IPS DF 4.7 (cell line): ENCODE results near the gene ZCCHC17.
"Not testable (repeated sequence)": the region's sequence is repeated elsewhere in the genome, so short reads cannot be mapped to it uniquely, and the experiment has no call there.

ENCODE experiments used
- DNase-seq: peaks from one replicate; pipeline ENCODE4 v3.0.0-alpha.2; 2013; ENCODE audit warnings: low spot score; ENCODE audit errors: extremely low read depth

The ZCCHC17 gene

DNA sequence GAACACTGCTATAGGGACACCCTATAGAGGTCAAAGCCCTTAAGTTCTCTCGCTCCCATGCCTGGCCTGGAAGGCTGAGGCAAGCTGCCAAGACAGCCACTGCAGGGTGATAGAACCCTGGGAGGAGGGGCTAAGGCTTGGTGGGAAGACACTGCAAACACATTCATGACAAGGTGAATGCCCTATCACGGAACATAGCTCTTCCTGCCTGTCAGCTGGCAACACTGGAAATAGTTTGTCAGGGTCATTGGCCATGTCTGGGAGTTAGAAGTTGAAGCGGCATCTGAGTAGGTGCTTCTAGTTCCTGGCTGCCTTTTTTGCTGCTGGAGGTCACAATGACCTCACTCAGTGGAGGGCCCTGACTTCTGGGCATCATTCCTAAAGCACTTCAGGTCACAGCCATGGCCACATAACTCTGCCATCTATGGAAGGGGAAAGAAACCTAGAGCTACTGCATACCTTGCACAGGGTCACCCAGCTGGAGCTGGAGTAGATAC is 71.8 kb downstream of the ZCCHC17 start:
- DNase-seq = no peak

DNA sequence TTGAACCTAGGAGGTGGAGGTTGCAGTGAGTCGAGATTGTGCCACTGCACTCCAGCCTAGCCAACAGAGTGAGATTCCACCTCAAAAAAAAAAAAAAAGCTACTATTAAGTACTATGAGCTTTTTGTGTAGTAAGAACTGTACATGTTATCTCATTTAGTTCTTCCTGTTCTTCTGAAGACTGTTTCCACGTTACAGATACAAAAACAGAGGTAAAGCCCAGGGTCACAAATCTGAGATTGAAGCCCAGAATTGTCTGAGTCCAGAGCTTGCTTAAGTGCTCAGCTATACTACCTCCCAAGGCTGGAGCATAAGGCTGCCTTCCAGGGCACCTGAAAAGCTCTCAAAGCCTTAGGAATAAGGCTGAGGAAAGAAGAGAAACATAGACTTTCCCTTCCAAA is 73.2 kb downstream of the ZCCHC17 start:
- DNase-seq = no peak

DNA sequence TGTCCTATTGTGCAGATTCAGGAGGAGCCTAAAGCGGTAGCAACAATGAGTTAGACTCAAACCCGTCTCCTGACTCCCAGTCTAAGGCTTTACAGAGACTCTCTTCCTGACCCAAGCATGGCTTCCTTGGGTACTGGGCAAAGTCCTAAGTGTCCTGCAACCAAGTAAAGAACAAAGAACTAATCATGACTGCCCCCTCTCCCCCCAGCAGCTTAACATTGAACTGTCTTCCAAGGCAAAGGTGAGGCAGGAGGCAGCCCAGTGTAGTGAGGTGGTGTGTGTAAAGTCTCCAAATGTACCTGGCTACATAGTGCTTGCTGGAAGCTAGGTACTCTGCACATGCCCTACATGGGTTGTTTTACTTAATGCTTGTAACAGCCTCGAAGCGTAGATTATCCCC is 73.7 kb downstream of the ZCCHC17 start:
- DNase-seq = no peak

GRCh38 chr1:31371121-31371959 is 74.5 kb downstream of the ZCCHC17 start:
- DNase-seq = no peak

GRCh38 chr1:31372051-31372450 is 75.2 kb downstream of the ZCCHC17 start:
- DNase-seq = no peak

GRCh38 chr1:31372751-31373055 is 75.9 kb downstream of the ZCCHC17 start:
- no peak for DNase-seq

DNA sequence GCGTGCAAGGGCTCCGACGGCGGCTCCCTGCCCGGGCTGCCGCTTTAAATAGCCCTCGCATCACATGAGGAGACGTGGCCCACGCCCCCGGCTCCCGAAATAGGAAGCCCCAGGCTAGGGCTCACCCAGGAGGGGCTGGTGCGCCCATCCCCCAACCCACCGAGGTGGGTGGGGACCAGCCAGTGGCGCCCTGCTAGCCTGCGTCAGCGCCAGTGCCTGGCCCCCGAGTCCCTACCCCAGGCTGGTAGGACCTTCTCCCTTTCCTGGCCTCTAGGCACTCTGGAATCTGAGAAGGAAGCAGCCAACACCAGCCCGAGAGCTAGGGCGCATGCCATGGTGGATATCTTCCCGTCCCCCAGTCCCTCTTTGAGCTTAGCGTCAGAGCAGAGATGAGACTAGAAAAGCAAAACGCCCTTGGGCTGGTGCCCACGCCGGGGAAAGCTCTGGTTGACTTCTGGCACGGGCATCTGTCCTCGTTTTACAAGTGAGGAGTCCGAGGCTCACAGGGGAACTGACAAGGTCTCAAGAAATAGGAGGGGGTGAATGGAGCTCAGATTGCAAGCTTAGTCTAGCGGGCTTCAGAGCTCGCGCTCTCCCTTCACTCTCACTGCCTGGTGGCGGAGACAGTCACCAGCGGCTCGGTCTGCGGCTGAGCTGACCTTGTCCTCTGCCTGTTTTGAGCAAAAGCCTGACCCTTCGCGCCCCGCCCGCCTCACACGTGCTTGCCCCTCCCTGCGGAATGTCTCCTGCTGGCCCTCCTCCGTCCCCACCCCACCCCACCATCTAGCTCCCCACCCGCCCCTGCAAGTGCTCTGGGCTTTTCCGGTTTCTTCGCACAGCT is 76.4 kb downstream of the ZCCHC17 start, which contains the start of gene FABP3:
TSS of gene FABP3 (minus strand) at position 21 of the 841 bp plus-strand sequence. CDS start 62 bp downstream, outside the sequence.
- DNase-seq = no peak

DNA sequence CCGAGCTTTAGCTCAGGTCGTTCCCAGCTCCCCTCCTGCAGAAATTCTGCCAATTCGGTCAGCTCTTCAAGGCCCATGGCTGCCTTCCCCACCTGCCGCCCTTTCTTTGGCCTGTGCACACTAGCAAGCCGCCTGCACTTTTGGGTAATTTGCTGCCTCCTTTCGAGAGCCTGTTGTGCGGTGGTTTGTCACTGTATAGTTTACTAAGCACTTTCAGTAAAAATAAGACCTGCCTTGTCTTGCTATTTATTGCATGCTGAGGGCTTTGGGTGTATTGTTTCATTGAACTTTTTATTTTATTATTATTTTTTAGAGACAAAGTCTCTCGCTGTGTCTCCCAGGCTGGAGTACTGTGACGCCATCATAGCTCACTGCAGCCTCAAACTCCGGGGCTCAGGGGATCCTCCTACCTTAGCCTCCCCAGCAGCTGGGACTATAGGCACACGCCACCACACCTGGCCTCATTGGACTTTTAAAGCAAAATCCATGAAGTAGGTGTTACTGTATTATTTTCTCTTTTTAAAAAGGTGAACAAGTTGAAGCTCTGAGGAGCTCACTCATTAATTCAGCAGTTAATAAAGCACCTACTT is 77.2 kb downstream of the ZCCHC17 start:
- no peak for DNase-seq

DNA sequence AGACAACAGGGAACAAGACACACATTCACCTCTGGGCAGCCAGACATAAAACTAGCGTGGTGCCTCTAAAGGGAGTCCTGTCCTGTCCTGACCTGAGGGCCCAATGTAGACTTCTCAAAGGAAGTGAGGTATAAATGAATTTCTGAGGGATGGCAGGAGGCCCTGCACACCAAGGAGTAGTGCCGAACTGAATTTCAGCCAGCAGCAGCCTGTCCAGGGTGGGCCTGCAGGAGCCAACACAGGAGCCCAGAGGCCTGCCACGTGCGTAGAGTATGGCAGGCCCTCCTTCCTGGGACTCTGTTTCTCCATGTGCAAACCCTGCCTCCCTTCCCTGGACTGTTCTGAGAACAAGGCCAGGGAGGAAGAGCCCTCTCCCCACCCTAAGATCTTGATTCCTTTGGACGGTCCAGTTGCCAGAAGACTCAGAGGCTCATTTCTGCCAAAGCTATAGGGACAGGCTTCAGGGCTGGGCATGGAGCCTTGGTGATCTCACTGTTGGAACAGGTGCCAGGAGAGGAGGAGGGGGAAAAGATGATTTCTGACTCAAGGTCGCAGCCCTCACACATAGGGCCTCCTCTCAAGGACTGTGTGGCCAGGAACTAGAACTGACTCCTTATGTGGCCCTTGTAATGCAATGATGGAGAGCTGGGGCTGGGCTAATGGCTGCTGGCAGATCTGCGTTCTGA is 77.8 kb downstream of the ZCCHC17 start:
- DNase-seq = no peak

DNA sequence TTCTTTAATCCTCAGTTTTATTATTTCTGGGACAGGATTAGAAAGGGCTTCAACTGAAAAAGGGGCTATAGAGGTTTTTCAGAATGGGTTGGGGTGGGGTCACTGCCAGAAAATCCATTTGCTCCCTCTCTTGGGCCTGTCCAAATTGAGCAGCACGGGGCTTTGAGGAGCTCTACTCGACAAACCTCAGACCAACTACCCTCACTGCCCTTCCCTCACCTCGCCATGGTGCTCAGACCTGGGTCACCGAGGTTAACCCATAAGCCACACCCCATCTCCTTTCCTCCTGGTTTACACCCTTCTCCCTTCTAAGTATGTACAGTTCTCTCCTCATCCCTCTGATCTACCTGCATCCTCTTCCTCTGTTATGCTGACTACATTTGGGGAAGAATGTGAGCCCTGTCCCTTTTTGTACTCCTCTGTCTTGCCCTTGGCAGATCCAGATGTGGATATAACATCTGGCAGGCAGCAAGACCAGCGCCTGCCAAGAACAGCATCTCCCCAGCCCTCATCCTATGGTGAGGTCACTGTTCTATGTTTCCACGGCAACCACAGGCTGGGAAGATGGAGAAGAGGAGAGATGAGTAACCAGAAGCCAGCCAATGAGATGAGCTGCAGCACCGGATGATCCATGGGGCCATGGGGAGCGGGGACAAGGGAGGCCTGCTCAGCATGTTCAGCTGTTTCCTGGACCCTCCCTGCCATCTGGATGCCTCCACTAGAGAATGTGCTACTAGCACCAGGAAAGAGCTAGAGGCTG is 79.7 kb downstream of the ZCCHC17 start:
- DNase-seq = no peak

GRCh38 chr1:31377364-31377863 is 80.6 kb downstream of the ZCCHC17 start:
- DNase-seq = no peak

DNA sequence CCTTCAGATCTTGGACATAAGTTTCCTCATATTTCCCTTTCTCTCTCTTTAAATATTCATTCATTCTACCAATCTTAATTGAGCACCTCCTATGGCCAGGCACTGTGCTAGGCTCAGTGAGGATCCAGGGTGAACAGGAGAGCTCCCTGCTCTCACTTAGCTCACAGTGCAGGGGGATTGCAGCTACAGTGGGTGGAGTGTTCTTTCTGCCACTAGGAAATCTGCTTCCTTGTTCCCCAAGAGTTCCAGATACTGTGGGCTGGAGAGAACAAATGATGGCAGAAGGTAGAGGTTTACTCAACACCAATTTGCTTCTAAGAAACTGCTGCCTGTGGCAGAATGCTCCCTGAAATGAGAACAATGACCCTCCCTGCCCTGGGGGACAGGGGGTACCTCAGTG is 81.2 kb downstream of the ZCCHC17 start:
- no peak for DNase-seq

DNA sequence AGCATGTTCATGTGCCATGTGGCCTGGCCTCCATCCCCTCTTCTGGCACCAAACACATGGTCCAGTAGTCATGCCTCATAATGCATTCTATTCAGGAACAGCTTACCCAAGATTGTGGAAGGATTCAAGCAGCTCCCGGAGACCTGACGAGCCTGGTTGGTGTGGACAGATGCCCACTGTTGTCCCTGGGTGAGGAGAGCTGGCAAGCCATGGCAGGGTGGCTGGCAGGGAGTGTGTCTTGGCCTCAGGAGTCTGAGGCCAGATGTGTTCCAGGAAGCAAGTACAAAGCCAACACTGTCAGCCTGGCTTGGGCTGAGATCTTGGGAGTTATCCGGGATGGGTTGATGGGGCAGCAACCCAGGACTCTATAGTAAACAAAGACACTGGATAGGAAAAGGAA is 83.3 kb downstream of the ZCCHC17 start:
- no peak for DNase-seq

DNA sequence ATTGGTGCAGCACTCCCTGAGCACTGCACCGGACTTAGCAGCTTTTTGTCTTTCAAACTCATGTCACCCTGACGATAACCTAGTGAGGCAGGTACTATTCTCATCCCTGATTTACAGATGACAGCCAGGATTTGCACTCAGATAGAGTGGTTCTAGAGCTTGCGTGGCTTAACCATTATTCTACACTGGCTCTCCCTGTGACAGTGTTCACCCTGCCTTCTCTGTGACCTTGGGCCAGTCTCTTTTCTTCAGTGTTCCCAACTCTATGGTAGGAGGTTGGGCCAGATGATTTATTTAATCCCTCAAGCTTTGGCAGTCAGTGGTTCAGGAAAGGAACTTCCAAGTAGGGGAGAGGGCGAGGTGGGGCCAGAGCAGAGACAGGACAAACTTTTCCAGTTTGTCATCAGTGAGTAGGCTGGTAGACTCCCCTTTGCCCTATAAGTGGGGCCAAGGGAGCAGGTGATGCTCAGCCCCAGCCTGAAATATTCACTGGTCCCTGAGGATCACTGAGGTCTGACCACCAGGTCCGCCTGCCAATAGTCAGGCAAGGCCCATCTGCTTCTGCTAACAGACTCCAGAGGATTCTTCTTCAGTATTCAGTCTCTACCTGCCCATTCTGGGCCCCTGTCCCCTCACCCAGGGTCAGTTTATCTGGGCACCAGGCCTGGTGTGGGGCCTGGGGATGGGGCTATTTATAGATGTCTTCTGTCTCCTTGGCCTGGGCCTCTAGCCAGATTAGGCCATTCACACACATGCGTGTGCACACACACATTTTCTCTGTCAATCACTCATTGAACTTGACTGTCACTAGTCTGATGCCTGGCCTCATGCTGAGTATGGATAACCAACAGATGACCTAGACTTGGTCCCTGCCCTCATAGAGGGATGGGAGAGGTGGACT is 84.8 kb downstream of the ZCCHC17 start:
- DNase-seq = no peak

- DNase-seq = no peak
Measured at GRCh38 chr1:31382379-31382989, 85.7 kb downstream of the ZCCHC17 start.

DNA sequence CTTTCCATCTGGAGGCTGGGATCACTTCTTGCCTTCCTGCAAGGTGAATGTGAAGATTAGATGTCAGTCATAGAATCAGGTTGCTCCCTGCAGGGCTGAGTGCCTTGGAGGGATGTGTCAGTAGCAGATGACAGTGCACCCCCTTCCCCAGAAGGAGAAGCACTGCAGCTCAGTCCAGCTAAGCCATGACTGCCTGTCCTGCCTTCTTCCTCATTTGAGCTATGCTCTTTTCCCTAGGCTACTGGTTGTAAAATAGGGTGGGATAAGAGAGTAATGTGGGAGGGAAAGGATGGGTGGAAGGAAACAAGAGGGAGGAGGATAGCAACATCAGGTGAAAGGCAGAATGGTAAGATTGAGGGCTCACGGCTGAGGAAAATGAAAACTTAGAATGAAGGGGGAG is 87.1 kb downstream of the ZCCHC17 start:
- no peak for DNase-seq

- not testable (repeated sequence) for DNase-seq
Measured at GRCh38 chr1:31386576-31387243, 89.9 kb downstream of the ZCCHC17 start.

DNA sequence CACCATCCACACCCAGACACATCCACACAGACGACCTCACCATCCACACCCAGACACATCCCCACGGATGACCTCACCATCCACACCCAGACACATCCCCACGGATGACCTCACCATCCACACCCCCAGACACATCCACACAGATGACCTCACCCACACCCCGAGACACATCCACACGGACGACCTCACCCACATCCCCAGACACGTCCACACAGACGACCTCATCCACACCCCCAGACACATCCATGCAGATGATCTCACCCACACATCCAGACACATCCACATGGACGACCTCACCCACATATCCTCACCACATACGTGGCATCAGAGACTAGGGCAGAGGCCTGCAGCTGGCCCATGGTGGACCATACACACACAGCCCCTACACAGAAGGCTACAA is 90.8 kb downstream of the ZCCHC17 start:
- DNase-seq = no peak
